ENCODE measurements around the gene LPAR6.

Gene LPAR6

DNA sequence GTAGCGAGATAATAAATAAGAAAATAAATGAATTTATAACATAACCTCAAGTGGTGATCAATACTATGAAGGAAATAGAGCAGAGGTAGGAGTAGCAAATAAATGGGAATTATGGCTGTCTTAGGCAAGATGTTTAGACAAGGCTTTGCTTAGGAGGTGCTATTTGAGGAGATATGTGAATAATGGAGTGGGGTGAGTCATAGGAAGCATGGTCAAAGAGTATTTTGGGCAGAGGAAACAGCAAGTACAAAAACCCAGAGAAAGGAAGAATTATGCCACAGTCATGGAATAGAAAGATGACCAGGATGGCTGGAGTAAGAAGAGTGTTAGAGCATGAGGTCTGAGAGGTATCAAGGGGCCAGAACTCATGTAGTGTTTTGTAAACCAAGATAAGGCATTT, 33.6 kb upstream of the LPAR6 start:
- TF ChIP-seq CTCF (IDR thresholded peaks at IDR 0.05; ENCODE audit: low read depth, low read length), result no peak
- H3K4me3 ChIP-seq (ENCODE audit: low read depth, low read length), result no peak overlapping the region

GRCh38 chr13:48443442-48444208, 30.7 kb upstream of the LPAR6 start:
- H3K4me3 ChIP-seq (ENCODE audit: low read depth, low read length), result no peak overlapping the region
- no peak for TF ChIP-seq CTCF (IDR thresholded peaks at IDR 0.05; ENCODE audit: low read depth, low read length)

GRCh38 chr13:48437371-48437770, 24.5 kb upstream of the LPAR6 start:
- TF ChIP-seq CTCF (IDR thresholded peaks at IDR 0.05; ENCODE audit: low read depth, low read length), result no peak
- H3K4me3 ChIP-seq (ENCODE audit: low read depth, low read length), result no peak overlapping the region

GRCh38 chr13:48436661-48437288, 23.9 kb upstream of the LPAR6 start:
- no peak overlapping the region for H3K4me3 ChIP-seq (ENCODE audit: low read depth, low read length)
- no peak for TF ChIP-seq CTCF (IDR thresholded peaks at IDR 0.05; ENCODE audit: low read depth, low read length)

- no peak for TF ChIP-seq CTCF (IDR thresholded peaks at IDR 0.05; ENCODE audit: low read depth, low read length)
- no peak overlapping the region for H3K4me3 ChIP-seq (ENCODE audit: low read depth, low read length)
Measured at GRCh38 chr13:48434200-48434599, 21.3 kb upstream of the LPAR6 start.

- no peak for TF ChIP-seq CTCF (IDR thresholded peaks at IDR 0.05; ENCODE audit: low read depth, low read length)
- no peak overlapping the region for H3K4me3 ChIP-seq (ENCODE audit: low read depth, low read length)
Measured at GRCh38 chr13:48431987-48432615, 19.2 kb upstream of the LPAR6 start.

DNA sequence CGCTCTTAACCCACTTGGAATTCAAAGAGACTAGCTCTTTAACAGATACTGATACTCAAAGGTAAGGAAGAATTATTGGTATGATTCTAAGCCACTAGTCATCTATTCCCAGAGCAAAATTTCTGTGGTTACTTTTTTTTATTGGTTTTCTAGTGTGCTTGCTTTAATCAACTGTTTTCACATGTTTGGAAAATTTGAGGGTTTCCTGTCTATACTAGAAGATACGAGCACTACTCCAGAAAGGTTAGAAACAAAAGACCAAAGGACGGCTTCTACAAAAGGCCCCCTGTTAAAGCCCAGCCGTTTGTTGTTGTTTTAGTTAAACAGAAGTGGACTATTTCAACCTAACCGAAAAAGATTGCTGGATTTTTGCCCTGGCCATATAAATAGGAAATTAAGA, 18.5 kb upstream of the LPAR6 start:
- TF ChIP-seq CTCF (IDR thresholded peaks at IDR 0.05; ENCODE audit: low read depth, low read length), result no peak
- no peak overlapping the region for H3K4me3 ChIP-seq (ENCODE audit: low read depth, low read length)
